Astrocyte (in vitro differentiated cells and primary cell): Measurements from ENCODE around the gene PAPSS2. TPM values are rescaled to one million over a fixed set of nuclear protein-coding genes. Genes with fewer than 3 reads are reported as not detected.

Experiments
- DNase-seq: peaks from one replicate; pipeline ENCODE4 v3.0.0-alpha.2; 2010; ENCODE audit warnings: low read depth
- FAIRE-seq: peaks from 2 replicates; lab custom pipeline; 2011; peaks lifted over from hg19 to GRCh38; lab: Jason Lieb, UNC
- H2AFZ ChIP-seq: 2 replicates; pipeline ENCODE4 v1.6.0; 2012; ENCODE audit warnings: low read depth, low read length, inconsistent platforms
- H3K27ac ChIP-seq: 2 replicates; pipeline ENCODE4 v1.5.1; 2011; ENCODE audit warnings: low read depth, low read length, inconsistent platforms
- H3K27me3 ChIP-seq: 2 replicates; pipeline ENCODE4 v1.6.0; 2011; ENCODE audit warnings: low read length, inconsistent platforms; ENCODE audit not compliant: insufficient read depth
- H3K36me3 ChIP-seq: 2 replicates; pipeline ENCODE4 v1.5.1; 2011; ENCODE audit warnings: low read length, inconsistent platforms; ENCODE audit not compliant: insufficient read depth
- H3K4me1 ChIP-seq: 2 replicates; pipeline ENCODE4 v1.5.1; 2011; ENCODE audit warnings: low read length, inconsistent platforms; ENCODE audit not compliant: insufficient read depth
- H3K4me2 ChIP-seq: 2 replicates; pipeline ENCODE4 v1.6.0; 2012; ENCODE audit warnings: low read length, inconsistent platforms
- H3K4me3 ChIP-seq: 2 replicates; pipeline ENCODE4 v1.5.1; 2011; ENCODE audit warnings: low read depth, mild to moderate bottlenecking, low read length, inconsistent platforms; ENCODE audit not compliant: insufficient read depth
- H3K79me2 ChIP-seq: 2 replicates; pipeline ENCODE4 v1.6.0; 2012; ENCODE audit warnings: mild to moderate bottlenecking, low read length, inconsistent platforms; ENCODE audit not compliant: insufficient read depth
- H3K9ac ChIP-seq: 2 replicates; pipeline ENCODE4 v1.6.0; 2012; ENCODE audit warnings: mild to moderate bottlenecking, low read length, inconsistent platforms
- H3K9me3 ChIP-seq: 2 replicates; pipeline ENCODE4 v1.5.1; 2012; ENCODE audit warnings: low read depth, mild to moderate bottlenecking, low read length, inconsistent platforms; ENCODE audit not compliant: insufficient read depth
- H4K20me1 ChIP-seq: 2 replicates; pipeline ENCODE4 v1.6.0; 2012; ENCODE audit warnings: low read length, inconsistent platforms; ENCODE audit not compliant: insufficient read depth
- H3K27ac Mint-ChIP-seq: one replicate; pipeline ENCODE4 v1.8.0; 2021; ENCODE audit warnings: mild to moderate bottlenecking, mixed read lengths; ENCODE audit not compliant: unreplicated experiment
- H3K27me3 Mint-ChIP-seq: one replicate; pipeline ENCODE4 v1.8.0; 2021; ENCODE audit warnings: low read depth, mixed read lengths; ENCODE audit not compliant: unreplicated experiment
- H3K36me3 Mint-ChIP-seq: one replicate; pipeline ENCODE4 v1.8.0; 2021; ENCODE audit warnings: low read depth, mixed read lengths; ENCODE audit not compliant: unreplicated experiment
- H3K4me1 Mint-ChIP-seq: one replicate; pipeline ENCODE4 v1.8.0; 2021; ENCODE audit warnings: low read depth, mixed read lengths; ENCODE audit not compliant: unreplicated experiment
- H3K4me3 Mint-ChIP-seq: one replicate; pipeline ENCODE4 v1.8.0; 2021; ENCODE audit warnings: mild to moderate bottlenecking, moderate library complexity, mixed read lengths; ENCODE audit not compliant: unreplicated experiment
- H3K9me3 Mint-ChIP-seq: one replicate; pipeline ENCODE4 v1.8.0; 2021; ENCODE audit warnings: mild to moderate bottlenecking, mixed read lengths; ENCODE audit not compliant: unreplicated experiment
- EZH2 ChIP-seq: IDR thresholded peaks from 2 replicates; pipeline ENCODE4 v1.6.1; 2012; ENCODE audit warnings: mild to moderate bottlenecking, low read length, inconsistent platforms; ENCODE audit not compliant: insufficient read depth
- total RNA-seq: library from RNA; stranded (reverse); gene quantifications from 2 replicates; pipeline ENCODE4 v1.2.1, GENCODE V29; 2021
- TF ChIP-seq, protein P1 (sequence below): IDR thresholded peaks from 2 replicates; pipeline ENCODE4 v1.5.1; 2011; ENCODE audit warnings: low read depth, mild to moderate bottlenecking, inconsistent platforms, low read length, moderate library complexity; ENCODE audit not compliant: insufficient read depth

Gene PAPSS2
- total RNA-seq, 1 donor from 2014 or later = 48.6 TPM

DNA sequence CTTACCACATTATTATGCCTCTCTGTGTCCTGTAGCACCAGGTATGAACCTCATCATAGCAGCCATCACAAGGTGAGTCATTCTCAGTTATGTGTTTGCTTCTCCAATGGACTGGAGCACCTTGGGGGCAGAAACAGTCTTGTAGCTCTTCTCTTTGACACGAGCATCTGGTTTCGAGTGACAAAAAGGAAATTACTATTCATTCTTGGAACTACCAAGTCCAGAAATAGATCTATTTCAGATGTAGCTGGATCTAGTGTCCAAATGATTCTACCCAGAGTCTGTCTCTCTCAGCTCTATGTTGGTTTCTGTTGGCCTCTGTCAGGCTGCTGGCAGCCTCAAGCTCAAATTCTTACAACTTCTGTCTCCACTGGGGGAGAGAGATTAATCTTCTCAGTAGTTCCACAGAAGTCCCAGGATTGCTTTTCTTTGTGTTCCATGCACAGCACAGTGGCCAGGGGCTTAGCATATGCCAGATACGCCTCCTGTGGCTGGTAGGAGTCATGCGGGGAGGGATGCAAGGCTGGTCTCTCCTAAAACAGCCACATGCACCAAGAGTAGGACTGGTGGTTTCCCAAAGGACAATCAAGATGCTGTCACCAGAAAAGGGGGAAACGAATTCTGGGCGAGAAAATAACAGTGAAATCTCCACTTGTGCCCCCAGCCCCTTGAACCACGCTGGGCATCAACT, 37.2 kb upstream of the PAPSS2 start:
- Mint-ChIP-seq H3K27ac (no peak overlapping the region), H3K36me3 (no peaks in the 10 kb centered on the region)

DNA sequence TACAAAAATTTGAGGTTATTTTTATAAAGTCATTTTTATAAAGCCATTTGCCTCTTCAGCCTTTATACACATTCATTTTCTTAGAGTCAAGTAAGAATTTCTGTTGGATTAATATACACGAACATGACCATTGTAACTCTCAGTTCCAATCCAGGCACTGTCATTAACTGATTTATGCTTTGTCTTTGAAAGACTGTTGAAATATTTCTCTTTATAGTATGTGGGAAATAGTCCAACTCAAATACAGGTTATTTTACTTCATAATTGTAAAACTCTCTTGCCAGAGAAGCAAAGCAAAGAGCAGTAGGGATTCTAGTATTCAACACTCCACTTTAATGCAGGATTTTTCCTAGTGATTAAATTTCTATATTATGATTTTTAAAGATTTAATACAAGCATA, 36.5 kb upstream of the PAPSS2 start:
- Mint-ChIP-seq H3K27ac (no peak overlapping the region), H3K27me3 (peaks cover 2% of the 10 kb centered on the region), H3K4me3 (no peak overlapping the region), H3K9me3 (no peaks in the 10 kb centered on the region), H3K4me1 (peaks cover 8% of the 10 kb centered on the region), H3K36me3 (no peaks in the 10 kb centered on the region)
- H3K9me3 ChIP-seq = no peaks in the 10 kb centered on the region
- no peak overlapping the region for H2AFZ ChIP-seq
- TF ChIP-seq, protein P1, sequence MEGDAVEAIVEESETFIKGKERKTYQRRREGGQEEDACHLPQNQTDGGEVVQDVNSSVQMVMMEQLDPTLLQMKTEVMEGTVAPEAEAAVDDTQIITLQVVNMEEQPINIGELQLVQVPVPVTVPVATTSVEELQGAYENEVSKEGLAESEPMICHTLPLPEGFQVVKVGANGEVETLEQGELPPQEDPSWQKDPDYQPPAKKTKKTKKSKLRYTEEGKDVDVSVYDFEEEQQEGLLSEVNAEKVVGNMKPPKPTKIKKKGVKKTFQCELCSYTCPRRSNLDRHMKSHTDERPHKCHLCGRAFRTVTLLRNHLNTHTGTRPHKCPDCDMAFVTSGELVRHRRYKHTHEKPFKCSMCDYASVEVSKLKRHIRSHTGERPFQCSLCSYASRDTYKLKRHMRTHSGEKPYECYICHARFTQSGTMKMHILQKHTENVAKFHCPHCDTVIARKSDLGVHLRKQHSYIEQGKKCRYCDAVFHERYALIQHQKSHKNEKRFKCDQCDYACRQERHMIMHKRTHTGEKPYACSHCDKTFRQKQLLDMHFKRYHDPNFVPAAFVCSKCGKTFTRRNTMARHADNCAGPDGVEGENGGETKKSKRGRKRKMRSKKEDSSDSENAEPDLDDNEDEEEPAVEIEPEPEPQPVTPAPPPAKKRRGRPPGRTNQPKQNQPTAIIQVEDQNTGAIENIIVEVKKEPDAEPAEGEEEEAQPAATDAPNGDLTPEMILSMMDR = no peak
- TF ChIP-seq EZH2 = no peak
- no peaks in the 10 kb centered on the region for H3K36me3 ChIP-seq
- no peak overlapping the region for H3K27ac ChIP-seq
- no peaks in the 10 kb centered on the region for H3K79me2 ChIP-seq
- no peaks in the 10 kb centered on the region for H3K4me1 ChIP-seq
- no peak overlapping the region for H3K9ac ChIP-seq
- H3K4me3 ChIP-seq = no peak overlapping the region
- H3K27me3 ChIP-seq = peaks cover 3% of the 10 kb centered on the region
- H3K4me2 ChIP-seq = no peak overlapping the region
- FAIRE-seq = no peak
- no peak for DNase-seq
- H4K20me1 ChIP-seq = no peaks in the 10 kb centered on the region

More for the DNA sequence above, 37.2 kb upstream of the PAPSS2 start:
- Histone ChIP-seq H3K27ac (no peak overlapping the region), H3K9ac (no peak overlapping the region), H4K20me1 (no peaks in the 10 kb centered on the region), H3K4me1 (no peaks in the 10 kb centered on the region), H3K9me3 (no peaks in the 10 kb centered on the region), H3K27me3 (peaks cover 3% of the 10 kb centered on the region), H3K79me2 (no peaks in the 10 kb centered on the region), H3K4me2 (no peak overlapping the region), H2AFZ (no peak overlapping the region), H3K36me3 (no peaks in the 10 kb centered on the region), H3K4me3 (no peak overlapping the region)
- FAIRE-seq = no peak
- Mint-ChIP-seq H3K4me1 (peaks cover 8% of the 10 kb centered on the region), H3K4me3 (no peak overlapping the region), H3K9me3 (no peaks in the 10 kb centered on the region), H3K27me3 (peaks cover 3% of the 10 kb centered on the region)
- no peak for TF ChIP-seq EZH2
- TF ChIP-seq, protein P1 = no peak
- no peak for DNase-seq

DNA sequence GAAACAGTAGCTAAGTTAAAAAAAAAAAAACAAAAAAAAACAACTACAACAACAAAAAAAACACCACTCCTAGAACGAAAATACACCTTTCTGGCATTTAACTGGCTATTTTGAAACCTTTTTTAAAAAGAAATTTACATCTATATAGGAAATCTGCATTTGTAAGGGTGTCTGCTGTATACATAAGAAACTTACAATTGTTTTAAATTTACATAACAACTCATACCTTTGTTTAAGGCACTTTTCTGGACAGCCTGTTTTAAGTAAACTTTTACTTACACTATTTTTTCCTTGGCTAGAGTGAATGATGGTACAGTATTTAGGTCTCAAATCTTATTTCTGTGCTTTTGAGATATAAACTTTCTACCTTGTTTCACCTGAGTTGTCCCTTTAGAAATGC, 34.0 kb upstream of the PAPSS2 start:
- no peak overlapping the region for H3K4me3 Mint-ChIP-seq

More for the DNA sequence above, 34.0 kb upstream of the PAPSS2 start:
- Histone ChIP-seq H2AFZ (no peak overlapping the region), H3K4me1 (no peaks in the 10 kb centered on the region), H4K20me1 (no peaks in the 10 kb centered on the region), H3K9me3 (no peaks in the 10 kb centered on the region), H3K27ac (no peak overlapping the region), H3K4me3 (no peak overlapping the region), H3K9ac (no peak overlapping the region), H3K4me2 (no peak overlapping the region), H3K36me3 (no peaks in the 10 kb centered on the region), H3K79me2 (no peaks in the 10 kb centered on the region), H3K27me3 (peaks cover 3% of the 10 kb centered on the region)
- TF ChIP-seq EZH2 = no peak
- TF ChIP-seq, protein P1 = no peak
- no peaks in the 10 kb centered on the region for H3K36me3 Mint-ChIP-seq
- H3K27ac Mint-ChIP-seq = no peak overlapping the region
- FAIRE-seq (no peak), DNase-seq (no peak)
- no peaks in the 10 kb centered on the region for H3K4me1 Mint-ChIP-seq
- no peaks in the 10 kb centered on the region for H3K9me3 Mint-ChIP-seq
- no peaks in the 10 kb centered on the region for H3K27me3 Mint-ChIP-seq
